ENCODE data around the gene HOXB8.

DNA sequence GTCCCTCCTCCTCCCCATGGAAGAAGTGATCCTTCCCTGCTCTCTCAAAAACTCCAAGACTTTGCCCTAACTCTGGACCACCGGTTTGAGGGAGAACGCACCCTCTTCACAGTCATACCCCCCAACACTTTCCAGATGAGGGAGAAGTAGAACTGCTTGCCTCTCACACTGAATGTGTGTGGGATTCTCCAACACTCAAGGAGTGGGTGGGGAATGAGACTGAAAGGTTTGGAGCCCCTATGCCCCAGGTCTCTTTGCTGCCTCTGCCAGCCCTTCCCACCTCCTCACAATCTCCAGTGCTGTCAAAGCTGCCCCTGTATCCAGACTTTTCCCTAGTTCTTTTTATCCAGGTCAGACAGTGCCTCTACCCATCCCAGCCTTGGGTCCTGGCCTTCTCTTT is 48.4 kb downstream of the HOXB8 start:
- no peak for TF ChIP-seq TAF1 (IDR thresholded peaks at IDR 0.05; ENCODE audit: low read depth)
- TF ChIP-seq EZH2 (IDR thresholded peaks at IDR 0.05; ENCODE audit: borderline replicate concordance, insufficient read depth, low read length, poor library complexity, severe bottlenecking) = no peak
- TF ChIP-seq, protein P1, sequence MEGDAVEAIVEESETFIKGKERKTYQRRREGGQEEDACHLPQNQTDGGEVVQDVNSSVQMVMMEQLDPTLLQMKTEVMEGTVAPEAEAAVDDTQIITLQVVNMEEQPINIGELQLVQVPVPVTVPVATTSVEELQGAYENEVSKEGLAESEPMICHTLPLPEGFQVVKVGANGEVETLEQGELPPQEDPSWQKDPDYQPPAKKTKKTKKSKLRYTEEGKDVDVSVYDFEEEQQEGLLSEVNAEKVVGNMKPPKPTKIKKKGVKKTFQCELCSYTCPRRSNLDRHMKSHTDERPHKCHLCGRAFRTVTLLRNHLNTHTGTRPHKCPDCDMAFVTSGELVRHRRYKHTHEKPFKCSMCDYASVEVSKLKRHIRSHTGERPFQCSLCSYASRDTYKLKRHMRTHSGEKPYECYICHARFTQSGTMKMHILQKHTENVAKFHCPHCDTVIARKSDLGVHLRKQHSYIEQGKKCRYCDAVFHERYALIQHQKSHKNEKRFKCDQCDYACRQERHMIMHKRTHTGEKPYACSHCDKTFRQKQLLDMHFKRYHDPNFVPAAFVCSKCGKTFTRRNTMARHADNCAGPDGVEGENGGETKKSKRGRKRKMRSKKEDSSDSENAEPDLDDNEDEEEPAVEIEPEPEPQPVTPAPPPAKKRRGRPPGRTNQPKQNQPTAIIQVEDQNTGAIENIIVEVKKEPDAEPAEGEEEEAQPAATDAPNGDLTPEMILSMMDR (IDR thresholded peaks at IDR 0.05; ENCODE audit: poor library complexity, severe bottlenecking) = no peak
- no peak for TF ChIP-seq EP300 (conservative IDR thresholded peaks at IDR 0.05; ENCODE audit: poor library complexity, severe bottlenecking)
- no peak for TF ChIP-seq RAD21 (conservative IDR thresholded peaks at IDR 0.05)
- TF ChIP-seq, protein P2, sequence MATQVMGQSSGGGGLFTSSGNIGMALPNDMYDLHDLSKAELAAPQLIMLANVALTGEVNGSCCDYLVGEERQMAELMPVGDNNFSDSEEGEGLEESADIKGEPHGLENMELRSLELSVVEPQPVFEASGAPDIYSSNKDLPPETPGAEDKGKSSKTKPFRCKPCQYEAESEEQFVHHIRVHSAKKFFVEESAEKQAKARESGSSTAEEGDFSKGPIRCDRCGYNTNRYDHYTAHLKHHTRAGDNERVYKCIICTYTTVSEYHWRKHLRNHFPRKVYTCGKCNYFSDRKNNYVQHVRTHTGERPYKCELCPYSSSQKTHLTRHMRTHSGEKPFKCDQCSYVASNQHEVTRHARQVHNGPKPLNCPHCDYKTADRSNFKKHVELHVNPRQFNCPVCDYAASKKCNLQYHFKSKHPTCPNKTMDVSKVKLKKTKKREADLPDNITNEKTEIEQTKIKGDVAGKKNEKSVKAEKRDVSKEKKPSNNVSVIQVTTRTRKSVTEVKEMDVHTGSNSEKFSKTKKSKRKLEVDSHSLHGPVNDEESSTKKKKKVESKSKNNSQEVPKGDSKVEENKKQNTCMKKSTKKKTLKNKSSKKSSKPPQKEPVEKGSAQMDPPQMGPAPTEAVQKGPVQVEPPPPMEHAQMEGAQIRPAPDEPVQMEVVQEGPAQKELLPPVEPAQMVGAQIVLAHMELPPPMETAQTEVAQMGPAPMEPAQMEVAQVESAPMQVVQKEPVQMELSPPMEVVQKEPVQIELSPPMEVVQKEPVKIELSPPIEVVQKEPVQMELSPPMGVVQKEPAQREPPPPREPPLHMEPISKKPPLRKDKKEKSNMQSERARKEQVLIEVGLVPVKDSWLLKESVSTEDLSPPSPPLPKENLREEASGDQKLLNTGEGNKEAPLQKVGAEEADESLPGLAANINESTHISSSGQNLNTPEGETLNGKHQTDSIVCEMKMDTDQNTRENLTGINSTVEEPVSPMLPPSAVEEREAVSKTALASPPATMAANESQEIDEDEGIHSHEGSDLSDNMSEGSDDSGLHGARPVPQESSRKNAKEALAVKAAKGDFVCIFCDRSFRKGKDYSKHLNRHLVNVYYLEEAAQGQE (IDR thresholded peaks at IDR 0.05; ENCODE audit: borderline replicate concordance) = no peak
- no peak for TF ChIP-seq POLR2AphosphoS5 (IDR thresholded peaks at IDR 0.05)

Measured in neural cell (in vitro differentiated cells).